HFF-Myc (cell line): Measurements from ENCODE around the gene SMCO3.

Experiments used
- DNase-seq: peaks from one replicate; pipeline ENCODE4 v3.0.0-alpha.2; 2011; ENCODE audit warnings: low read depth; ENCODE audit errors: extremely low read depth
- H3K4me3 ChIP-seq: replicated peaks from 2 replicates; pipeline ENCODE4 v1.5.1; 2011; ENCODE audit warnings: low read depth, mild to moderate bottlenecking, control low read depth, low read length
- CTCF ChIP-seq: IDR thresholded peaks from 2 replicates; pipeline ENCODE4 v1.5.1; 2012; ENCODE audit warnings: mild to moderate bottlenecking, low read depth, low read length, control low read depth; ENCODE audit errors: missing control alignments

The SMCO3 gene

DNA sequence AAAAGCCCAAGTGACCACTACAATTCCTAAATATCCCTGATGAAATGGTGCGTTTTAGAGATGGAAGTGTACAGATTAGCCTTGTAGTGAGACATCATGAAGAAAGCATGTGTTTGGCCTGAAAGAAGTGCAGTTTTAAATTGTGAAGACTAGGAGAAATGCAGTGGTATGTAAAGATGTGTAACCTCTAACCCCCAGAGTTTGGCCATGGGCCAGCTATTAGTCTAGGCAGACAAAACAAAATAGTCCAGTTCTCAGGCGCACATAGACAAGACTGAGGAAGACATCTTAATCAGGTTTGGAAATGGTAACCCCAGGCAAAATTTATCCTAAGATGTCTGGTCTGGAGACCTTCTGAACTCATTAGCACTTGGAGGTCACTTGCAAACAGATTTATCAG lies 34.1 kb downstream of the SMCO3 start:
- no peak for DNase-seq
- no peak overlapping the region for H3K4me3 ChIP-seq
- TF ChIP-seq CTCF, result no peak

GRCh38 chr12:14777271-14777670 lies 36.7 kb downstream of the SMCO3 start:
- no peak for TF ChIP-seq CTCF
- DNase-seq, result no peak
- no peak overlapping the region for H3K4me3 ChIP-seq

- no peak for DNase-seq
Measured at GRCh38 chr12:14776236-14776961, 37.6 kb downstream of the SMCO3 start.

GRCh38 chr12:14775636-14775980 lies 38.4 kb downstream of the SMCO3 start:
- H3K4me3 ChIP-seq, result peak overlapping the region; percentile 73

More at GRCh38 chr12:14776236-14776961, 37.6 kb downstream of the SMCO3 start:
- no peak for TF ChIP-seq CTCF
- peak overlapping the region; percentile 73 for H3K4me3 ChIP-seq

GRCh38 chr12:14774906-14775635 lies 38.9 kb downstream of the SMCO3 start:
- no peak for TF ChIP-seq CTCF
- DNase-seq, result no peak
- peak overlapping the region; percentile 73 for H3K4me3 ChIP-seq

More at GRCh38 chr12:14775636-14775980, 38.4 kb downstream of the SMCO3 start:
- no peak for TF ChIP-seq CTCF
- DNase-seq, result no peak

GRCh38 chr12:14774074-14774905 lies 39.7 kb downstream of the SMCO3 start:
- peak overlapping the region; percentile 73 for H3K4me3 ChIP-seq
- DNase-seq, result peak; percentile 86
- no peak for TF ChIP-seq CTCF
